GM19395 (cell line): Measurements from ENCODE around the gene BCORL1.

Experiments
- ATAC-seq: cut with Tn5 transposase; IDR thresholded peaks from one replicate; pipeline ENCODE4 v1.9.1; 2021; ENCODE audit warnings: mild to moderate bottlenecking, moderate library complexity; ENCODE audit not compliant: unreplicated experiment

BCORL1 gene

DNA sequence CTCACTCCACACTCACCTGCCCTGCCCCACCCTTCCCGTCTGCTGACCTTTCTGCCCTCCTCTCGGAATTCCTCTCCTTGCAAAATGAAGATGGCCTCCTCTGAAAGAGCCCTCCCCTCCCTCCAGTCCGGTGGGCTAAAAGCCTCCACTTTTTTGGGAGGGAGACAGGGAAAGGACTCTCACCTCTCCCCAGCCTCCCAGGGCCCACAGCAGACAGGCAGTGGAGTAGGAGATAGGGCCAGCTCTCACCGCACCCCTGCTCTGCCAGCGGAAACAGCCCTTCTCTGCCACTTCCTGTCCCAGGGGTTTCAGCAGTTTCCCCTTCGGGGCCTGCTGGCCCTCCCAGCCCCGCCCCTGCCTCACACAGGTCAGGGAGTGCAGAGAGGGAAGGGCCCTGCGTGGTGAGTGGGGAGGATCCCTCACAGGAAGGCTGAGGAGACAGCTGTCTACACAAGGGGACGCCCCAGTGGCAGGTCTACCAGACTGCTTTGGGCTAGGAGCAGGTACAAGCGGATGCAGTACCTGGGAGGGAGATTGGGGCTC lies 109.6 kb downstream of the BCORL1 start:
- peak; percentile 98 for ATAC-seq

DNA sequence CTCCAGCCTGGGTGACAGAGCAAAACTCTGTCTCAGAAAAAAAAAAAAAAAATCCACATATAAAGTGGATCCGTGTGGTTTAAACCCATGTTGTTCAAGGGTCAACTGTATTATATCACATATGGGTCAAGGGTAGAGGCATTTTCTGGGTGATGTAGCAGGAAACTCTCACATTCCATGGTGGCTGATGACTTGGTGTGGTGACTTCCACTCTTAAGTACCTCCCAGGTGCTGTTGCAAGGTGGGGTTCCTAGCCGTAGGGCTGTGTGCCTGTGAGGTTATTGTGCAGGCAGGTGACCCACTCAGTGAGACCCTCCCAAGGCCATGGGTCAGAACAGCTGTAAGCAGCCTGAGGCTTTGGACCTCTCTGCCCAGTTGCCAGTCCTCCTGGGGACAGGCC lies 110.8 kb downstream of the BCORL1 start:
- ATAC-seq, result no peak

DNA sequence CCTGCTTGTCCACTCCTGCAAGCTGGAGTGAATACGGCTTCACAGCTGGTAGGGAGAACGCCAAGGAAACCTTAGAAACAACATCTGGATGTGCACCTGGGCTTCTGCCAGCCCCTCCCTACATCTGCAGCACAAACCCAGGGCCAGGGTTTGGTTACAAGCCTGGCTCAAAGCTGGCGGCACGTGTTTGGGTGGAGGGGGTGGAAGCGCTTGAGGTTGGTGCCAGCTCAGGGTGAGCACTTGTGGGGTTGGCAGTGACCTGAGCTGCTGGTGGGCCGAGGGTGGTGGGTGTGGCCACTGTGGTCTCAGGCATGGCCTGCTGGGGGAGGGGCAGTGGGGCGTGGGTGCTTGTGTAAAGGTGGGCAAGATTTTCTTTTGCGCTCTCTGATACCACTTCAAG lies 112.3 kb downstream of the BCORL1 start:
- ATAC-seq, result no peak

DNA sequence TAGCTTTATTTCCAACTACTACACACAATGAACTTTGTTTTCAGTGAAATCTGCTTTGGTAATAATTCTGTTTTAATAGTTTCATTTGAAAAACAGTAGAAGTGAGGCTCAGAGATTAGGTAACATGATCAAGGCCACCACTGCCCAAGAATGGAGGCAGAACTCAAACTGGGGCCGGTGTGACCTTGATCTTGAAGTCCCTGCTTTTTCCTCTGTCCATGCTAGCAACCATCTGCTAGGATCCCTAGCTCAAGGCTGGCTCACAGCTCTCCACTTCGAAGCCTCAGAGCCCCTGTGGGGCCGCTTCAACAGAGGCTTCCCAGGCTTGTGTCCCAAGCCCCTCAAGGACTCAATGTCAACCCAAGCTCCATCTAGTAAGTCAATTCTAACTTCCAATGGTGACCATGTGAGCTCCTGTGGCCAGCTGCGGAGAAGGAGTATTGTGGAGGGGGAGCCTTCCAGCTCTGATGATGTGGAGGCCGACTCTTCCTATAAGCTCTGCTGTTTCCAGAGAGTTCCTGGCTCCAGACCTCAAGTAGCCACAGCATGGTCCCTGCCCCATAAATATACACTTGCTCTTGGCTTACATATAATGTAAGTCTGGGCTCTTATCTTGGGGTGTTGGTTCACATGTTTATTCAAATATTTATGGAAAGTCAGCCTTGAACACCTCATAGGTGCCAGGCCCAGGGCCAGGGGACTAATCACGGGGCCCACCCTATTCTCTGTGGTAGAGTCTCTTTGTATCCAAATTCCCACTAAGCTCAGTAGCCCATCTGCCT lies 113.0 kb downstream of the BCORL1 start:
- no peak for ATAC-seq

DNA sequence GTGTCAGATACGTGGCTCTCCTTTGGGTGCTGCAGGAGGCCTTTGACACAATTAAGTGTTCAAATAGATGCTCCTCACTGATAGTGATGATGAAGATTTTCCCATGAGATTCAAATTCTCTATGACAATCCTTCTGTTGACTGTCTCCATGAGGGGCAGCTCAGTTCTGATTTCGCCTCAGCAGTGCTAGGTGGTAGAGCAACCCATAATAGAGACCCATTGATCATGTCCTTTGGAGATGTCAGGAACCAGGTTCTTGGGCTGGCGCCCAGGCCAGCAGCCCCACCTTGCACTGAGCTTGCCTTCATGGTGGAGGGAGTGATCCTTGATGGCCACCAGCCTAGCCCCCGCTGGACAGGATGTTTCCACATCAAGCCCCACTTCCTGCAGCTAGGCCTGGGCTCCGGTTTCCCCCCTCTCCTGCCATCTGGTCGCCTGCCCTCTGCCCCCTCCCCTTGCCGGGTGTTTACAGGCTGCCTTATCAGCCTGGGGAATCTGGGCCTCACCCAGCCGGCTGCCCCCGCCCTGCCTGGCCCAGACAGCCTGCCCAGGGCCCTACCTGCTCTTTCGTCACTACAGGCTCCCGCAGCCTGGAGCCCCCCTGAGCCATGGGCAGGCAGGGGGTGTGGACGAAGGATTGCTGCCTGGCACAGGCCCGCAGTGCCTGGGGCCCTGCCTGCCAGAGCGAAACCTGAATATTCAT lies 115.2 kb downstream of the BCORL1 start:
- no peak for ATAC-seq

DNA sequence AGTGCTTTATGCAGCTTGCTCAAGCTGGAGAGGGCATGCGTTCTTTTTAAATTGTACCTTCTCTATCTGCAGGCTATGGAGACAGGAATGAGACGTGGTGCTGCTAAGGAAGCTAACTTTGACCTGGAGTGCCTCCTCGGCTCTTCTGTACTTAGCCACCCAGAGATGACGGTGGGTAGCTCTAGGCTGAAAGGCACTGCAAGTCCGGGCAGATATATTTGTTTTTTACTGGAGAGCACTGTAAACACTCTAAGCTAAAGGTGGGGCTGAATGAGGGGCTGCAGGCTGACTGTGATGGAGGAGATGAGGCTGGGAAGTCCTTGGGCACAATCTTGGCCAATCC lies 115.7 kb downstream of the BCORL1 start:
- ATAC-seq, result no peak

DNA sequence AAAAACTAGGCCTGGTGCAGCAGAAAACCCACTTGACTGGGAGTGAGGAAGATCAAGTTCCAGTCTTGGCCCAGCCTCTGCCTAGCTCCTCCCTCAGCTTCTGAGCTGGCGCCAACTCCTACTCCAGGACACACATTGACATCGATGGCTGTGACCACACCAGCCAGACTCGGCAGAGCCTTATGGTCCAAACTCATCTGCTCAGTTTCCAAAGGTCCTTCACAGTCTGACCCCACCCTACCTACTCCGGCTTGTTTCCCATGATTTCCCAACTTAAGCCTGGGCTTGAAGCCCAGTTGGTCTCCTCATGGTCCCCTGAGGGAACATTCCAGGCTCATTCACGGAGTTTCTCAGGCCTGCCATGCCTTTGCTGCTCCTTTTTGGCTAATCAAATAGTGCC lies 117.7 kb downstream of the BCORL1 start:
- no peak for ATAC-seq

DNA sequence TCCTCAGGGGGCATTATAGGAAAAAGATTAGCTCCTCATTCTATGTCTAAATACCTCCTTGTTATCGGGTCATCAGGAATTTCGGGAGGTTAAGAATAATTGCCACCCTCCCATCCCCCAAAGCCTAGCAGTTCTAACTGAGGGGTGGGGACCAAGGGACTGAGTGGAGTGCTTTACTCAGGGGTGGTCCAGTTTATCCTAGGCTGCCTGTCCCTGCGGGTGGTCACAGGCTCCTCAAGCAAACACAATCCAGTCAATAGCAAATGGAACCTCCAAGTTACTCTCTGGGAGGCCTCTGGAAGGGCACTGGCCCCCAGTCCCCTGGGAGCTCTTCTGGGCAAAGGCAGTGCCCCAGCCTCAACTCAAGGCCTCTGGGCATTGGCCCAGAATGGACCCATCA lies 121.2 kb downstream of the BCORL1 start:
- no peak for ATAC-seq

DNA sequence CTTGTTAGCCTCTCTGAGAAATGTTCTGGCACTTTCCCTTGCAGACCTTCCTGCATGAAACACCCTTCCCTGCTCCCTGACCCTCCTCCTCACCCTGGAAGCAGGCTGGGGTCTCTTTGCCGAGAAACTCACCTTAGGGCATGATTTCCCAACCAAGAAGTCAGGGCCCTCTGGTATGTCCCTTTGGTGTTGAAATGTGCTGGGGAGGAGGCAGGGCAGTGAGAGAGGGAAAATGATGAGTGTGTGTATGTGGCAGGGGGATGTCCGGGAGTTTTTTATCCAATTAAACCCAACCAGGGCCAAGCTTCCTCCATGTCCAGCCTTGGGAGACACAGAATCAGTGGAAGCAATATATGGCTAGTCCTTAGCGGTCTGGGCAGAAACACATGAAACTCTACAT lies 122.8 kb downstream of the BCORL1 start:
- no peak for ATAC-seq

DNA sequence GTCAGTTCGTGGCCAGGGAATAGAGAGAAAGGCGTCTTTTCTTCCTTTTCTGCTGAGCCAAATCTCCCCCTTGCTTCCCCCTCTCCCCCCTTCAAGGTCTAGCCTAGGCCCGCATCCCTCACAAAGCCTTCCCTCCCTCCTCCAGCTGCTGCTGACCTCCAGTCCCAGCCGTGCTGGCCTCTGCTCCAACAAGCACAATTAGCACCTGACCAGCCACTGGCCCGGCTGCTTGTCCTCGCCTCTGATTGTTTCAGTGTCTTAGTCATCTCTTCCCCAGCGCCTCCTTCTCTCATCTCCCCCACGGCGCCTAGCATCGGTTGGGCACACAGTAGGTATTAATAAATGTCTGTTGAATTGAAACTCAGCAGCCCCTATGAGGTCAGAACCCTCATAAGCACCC lies 123.6 kb downstream of the BCORL1 start:
- no peak for ATAC-seq
